Transverse colon (tissue), 4 donors: Measurements from ENCODE around the gene LRIG1. TPM values are rescaled to one million over a fixed set of nuclear protein-coding genes. Genes with fewer than 3 reads are reported as not detected.

Source experiments
- DNase-seq: peaks from one replicate; pipeline ENCODE4 v3.0.0-alpha.2; 2019
- H3K27ac ChIP-seq, 4 donors: fragments of 200-600 bp; sonication (generic); 2 replicates each; pipeline ENCODE4 v1.5.1; 2016 to 2018; ENCODE audit warnings: inconsistent platforms in 4 of 4
- H3K27me3 ChIP-seq: fragments of 200-600 bp; sonication (generic); 2 replicates; pipeline ENCODE4 v1.5.1; 2017; ENCODE audit warnings: inconsistent platforms
- H3K36me3 ChIP-seq, 4 donors: fragments of 200-600 bp; sonication (generic); 2 replicates each; pipeline ENCODE4 v1.5.1; 2017 to 2019; ENCODE audit warnings: inconsistent platforms in 4 of 4
- H3K4me1 ChIP-seq, 4 donors: fragments of 200-600 bp; sonication (generic); 2 replicates each; pipeline ENCODE4 v1.5.1; 2017 to 2020; ENCODE audit warnings: inconsistent platforms in 4 of 4
- H3K4me3 ChIP-seq, 4 donors: fragments of 200-600 bp; sonication (generic); 1 replicate in 1 of 4; 2 replicates in 3 of 4; pipeline versions ENCODE4 v1.5.1 to v1.6.1; 2017 to 2019; ENCODE audit warnings: inconsistent platforms in 4 of 4
- H3K9me3 ChIP-seq, 2 donors: fragments of 200-600 bp; sonication (generic); 2 replicates each; pipeline ENCODE4 v1.5.1; 2017 to 2019; ENCODE audit warnings: inconsistent platforms in 2 of 2
- CTCF ChIP-seq, 5 experiments: fragments of 200-600 bp in 3 of 5; fragments of 450-650 bp in 2 of 5; sonication (generic) in 3 of 5; IDR thresholded peaks; 1 replicate in 2 of 5; 2 replicates in 3 of 5; pipeline ENCODE4 v1.5.1; 2016 to 2017; ENCODE audit warnings: antibody characterized with exemption in 5 of 5, inconsistent platforms in 3 of 5, mild to moderate bottlenecking in 2 of 5, moderate library complexity in 1 of 5
- EP300 ChIP-seq: sonication (generic); formaldehyde crosslinking; IDR thresholded peaks from one replicate; pipeline ENCODE4 v1.6.1; 2017; ENCODE audit warnings: antibody characterized with exemption, low read depth
- POLR2A ChIP-seq: fragments of 450-650 bp; IDR thresholded peaks from one replicate; pipeline ENCODE4 v1.6.1; 2016; ENCODE audit warnings: antibody characterized with exemption, mild to moderate bottlenecking, moderate library complexity
- POLR2AphosphoS5 ChIP-seq, 3 donors: sonication (generic); formaldehyde crosslinking; IDR thresholded peaks; one replicate each; pipeline ENCODE4 v1.6.1; 2016; ENCODE audit warnings: antibody characterized with exemption in 3 of 3
- WGBS, 2 donors: methylation state at CpG; one replicate each; pipeline ENCODE4 v1.1.5; 2018; ENCODE audit warnings: low coverage in 1 of 2; 5-methylcytosine and 5-hydroxymethylcytosine counted together
- in situ Hi-C, 4 donors: fragments of 200-750 bp; cut with MboI; loops; one replicate each; pipeline versions ENCODE4 v1.15.0 to v1.15.1; 2017; ENCODE audit warnings: low sequenced_read_pairs in 3 of 4, low pct_ligation_motif_present in 1 of 4, low pct_unique_long_range_greater_than_20kb in 1 of 4
- intact Hi-C: fragments of 100-400 bp; cut with DNase I; formaldehyde crosslinking; loops from one replicate; pipeline ENCODE4 v1.15.1; 2023; ENCODE audit warnings: low total_unique reads
- total RNA-seq, 4 donors: library from RNA; depleted of rRNA; stranded (reverse); fragments of >200 nt; gene quantifications; one replicate each; pipeline ENCODE4 v1.1.0, GENCODE V29; 2016

Gene LRIG1
- total RNA-seq, 4 donors from 2014 or later = 67.2 to 87.6 (median 79.3) TPM

- Histone ChIP-seq H3K27ac (peak overlapping the region in 3 of 4 donors; percentile 65 to 87 (median 76)), H3K36me3 (peaks cover 0 to 26% (median 6%) of the 10 kb centered on the region in 4 donors), H3K4me1 (peaks cover 13 to 43% (median 31%) of the 10 kb centered on the region in 4 donors), H3K27me3 (no peaks in the 10 kb centered on the region), H3K9me3 (no peaks in the 10 kb centered on the region), H3K4me3 (no peak overlapping the region)
- no peak for DNase-seq
- no peak for TF ChIP-seq CTCF (IDR thresholded peaks at IDR 0.05)
- TF ChIP-seq POLR2AphosphoS5 (IDR thresholded peaks at IDR 0.05) = no peak
- TF ChIP-seq POLR2A = no peak
- TF ChIP-seq EP300 = no peak
- 80 to 82% methylated on average over 1 to 18 of the region's 20 CpGs for WGBS, 2 donors
- intact Hi-C loops (no loop called here), in situ Hi-C loops (loop anchor here in 3 of 4 donors (10.0 to 25.0 kb wide), 2 partner anchors 410 to 413 kb away; no protein-coding TSS in a partner anchor)
Measured at GRCh38 chr3:66401675-66402491, 98.9 kb downstream of the LRIG1 start.

GRCh38 chr3:66401157-66401550 is 99.7 kb downstream of the LRIG1 start:
- H3K36me3 ChIP-seq = peaks cover 0 to 27% (median 7%) of the 10 kb centered on the region in 4 donors
- intact Hi-C loops (no loop called here), in situ Hi-C loops (loop anchor here in 3 of 4 donors (10.0 to 25.0 kb wide), 2 partner anchors 411 to 414 kb away; no protein-coding TSS in a partner anchor)
- no peaks in the 10 kb centered on the region for H3K9me3 ChIP-seq
- DNase-seq = no peak
- H3K27ac ChIP-seq = peak overlapping the region in 3 of 4 donors; percentile 42 to 87 (median 65)
- 55 to 75% methylated on average over 3 to 10 of the region's 10 CpGs for WGBS, 2 donors
- H3K4me1 ChIP-seq = peaks cover 13 to 38% (median 24%) of the 10 kb centered on the region in 4 donors
- no peaks in the 10 kb centered on the region for H3K27me3 ChIP-seq
- H3K4me3 ChIP-seq = no peak overlapping the region
- no peak for TF ChIP-seq EP300

DNA sequence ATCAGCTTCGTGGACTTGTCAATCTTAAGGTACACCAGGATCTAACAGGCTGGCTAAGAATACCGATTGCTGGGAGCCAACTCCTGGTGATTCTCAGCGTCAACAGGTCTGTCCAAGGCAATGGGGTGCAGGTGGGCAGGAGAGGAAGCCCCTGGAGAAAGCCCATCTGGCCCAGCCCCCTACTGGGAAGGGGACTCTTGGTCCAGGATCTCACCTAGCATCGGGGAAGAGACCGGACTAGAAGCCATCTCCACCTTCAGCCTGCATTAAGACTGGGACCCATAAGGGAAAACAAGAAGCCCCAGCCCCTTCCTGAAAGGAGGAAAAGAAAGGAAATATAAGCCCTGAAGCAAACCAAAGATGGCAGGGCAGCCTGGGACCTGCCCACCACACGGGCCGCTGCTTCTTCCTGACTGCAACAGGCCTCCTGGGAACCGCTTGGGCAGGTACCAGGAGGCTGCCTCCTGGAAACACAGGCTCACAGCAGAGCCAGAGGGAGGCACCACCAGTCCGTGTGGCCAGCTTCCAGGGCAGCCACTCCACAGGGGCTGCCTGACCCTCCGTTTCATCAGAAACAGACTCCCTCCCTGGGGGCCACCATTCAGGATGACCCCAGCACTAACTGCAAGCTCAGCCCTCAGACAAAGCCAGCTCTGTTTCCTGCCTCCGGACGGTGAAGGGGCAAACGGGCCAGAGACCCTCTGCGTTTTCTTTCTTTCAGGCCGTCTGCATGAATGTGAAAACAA is 100.2 kb downstream of the LRIG1 start:
- H3K27me3 ChIP-seq = no peaks in the 10 kb centered on the region
- H3K4me3 ChIP-seq = no peak overlapping the region
- no peak for DNase-seq
- peaks cover 0 to 30% (median 7%) of the 10 kb centered on the region in 4 donors for H3K36me3 ChIP-seq
- WGBS, 2 donors = 77 to 81% methylated on average over 5 to 15 of the region's 15 CpGs
- H3K27ac ChIP-seq = peak overlapping the region in 3 of 4 donors; percentile 42 to 87 (median 65)
- in situ Hi-C loops = loop anchor here in 3 of 4 donors (10.0 to 25.0 kb wide), 2 partner anchors 412 to 414 kb away; no protein-coding TSS in a partner anchor
- peaks cover 10 to 38% (median 19%) of the 10 kb centered on the region in 4 donors for H3K4me1 ChIP-seq
- TF ChIP-seq CTCF (IDR thresholded peaks at IDR 0.05) = no peak
- TF ChIP-seq POLR2A = no peak
- no peak for TF ChIP-seq EP300
- TF ChIP-seq POLR2AphosphoS5 (IDR thresholded peaks at IDR 0.05) = no peak
- no peaks in the 10 kb centered on the region for H3K9me3 ChIP-seq
- intact Hi-C loops = no loop called here

DNA sequence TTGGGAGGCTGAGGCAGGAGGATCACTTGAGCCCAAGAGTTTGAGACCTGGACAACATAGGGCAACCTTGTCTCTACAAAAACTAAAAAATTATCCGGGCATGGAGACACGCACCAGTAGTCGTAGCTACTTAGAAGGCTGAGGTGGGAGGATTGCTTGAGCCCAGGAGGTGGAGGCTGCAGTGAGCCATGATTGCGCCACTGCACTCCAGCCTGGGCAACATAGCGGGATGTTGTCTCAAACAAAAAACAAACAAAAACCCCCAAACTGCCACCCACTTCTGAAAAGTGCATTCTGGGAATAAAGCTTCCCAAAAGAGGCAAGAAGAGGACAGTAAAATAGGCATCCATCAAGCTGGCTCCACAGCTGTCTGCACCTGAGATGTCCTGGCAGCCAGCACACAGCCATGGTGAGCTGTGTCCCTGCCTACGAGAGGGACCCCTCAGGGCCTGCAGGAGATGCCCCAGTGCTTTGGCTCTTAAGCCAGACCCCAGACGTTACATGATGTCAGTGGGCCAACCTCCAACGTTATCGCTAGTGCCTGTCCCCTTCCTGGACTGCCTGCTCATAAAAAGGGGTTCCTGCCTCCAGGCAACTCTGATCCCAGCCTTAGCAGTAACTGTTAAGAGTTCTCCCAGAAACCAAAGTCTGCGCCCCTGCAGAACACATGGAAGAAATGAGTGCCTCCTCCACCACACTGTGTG is 101.1 kb downstream of the LRIG1 start:
- Histone ChIP-seq H3K27me3 (no peaks in the 10 kb centered on the region), H3K9me3 (no peaks in the 10 kb centered on the region), H3K36me3 (peaks cover 0 to 22% (median 8%) of the 10 kb centered on the region in 4 donors), H3K27ac (peak overlapping the region in 3 of 4 donors; percentile 64 to 87 (median 65)), H3K4me3 (no peak overlapping the region), H3K4me1 (peaks cover 10 to 29% (median 14%) of the 10 kb centered on the region in 4 donors)
- WGBS, 2 donors = 86 to 89% methylated on average over 4 to 10 of the region's 10 CpGs
- TF ChIP-seq EP300 = no peak
- no peak for TF ChIP-seq CTCF (IDR thresholded peaks at IDR 0.05)
- TF ChIP-seq POLR2A = no peak
- no peak for TF ChIP-seq POLR2AphosphoS5 (IDR thresholded peaks at IDR 0.05)
- no peak for DNase-seq
- in situ Hi-C loops (loop anchor here in 3 of 4 donors (10.0 to 25.0 kb wide), 2 partner anchors 413 to 415 kb away; no protein-coding TSS in a partner anchor), intact Hi-C loops (no loop called here)
